Measurements from ENCODE around the gene FREM2. TPM values are rescaled to one million over a fixed set of nuclear protein-coding genes. Genes with fewer than 3 reads are reported as not detected.

The FREM2 gene
- total RNA-seq, 1 experiment from 2014 or later: not detected

DNA sequence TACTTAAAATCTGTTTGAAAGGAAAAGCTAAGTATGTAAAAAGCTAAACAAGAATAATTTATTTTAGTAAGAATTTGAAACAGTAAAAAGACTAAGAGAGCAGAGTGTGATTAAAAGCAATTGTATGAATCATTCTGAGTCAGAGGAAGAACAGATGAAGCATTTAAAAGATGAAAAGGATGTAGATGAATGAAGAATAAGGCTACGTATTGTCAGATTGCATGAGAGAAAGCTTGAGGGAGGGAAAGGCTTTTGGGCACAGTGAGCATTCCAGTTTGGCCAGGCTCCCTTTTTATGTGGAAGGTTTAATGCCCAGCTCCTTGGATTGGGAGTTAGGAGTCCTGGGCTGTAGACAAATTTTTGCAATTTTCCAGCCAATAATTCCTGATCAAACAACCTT, 117.7 kb downstream of the FREM2 start:
- peak; percentile 15 for DNase-seq (ENCODE audit: unreplicated experiment)

DNA sequence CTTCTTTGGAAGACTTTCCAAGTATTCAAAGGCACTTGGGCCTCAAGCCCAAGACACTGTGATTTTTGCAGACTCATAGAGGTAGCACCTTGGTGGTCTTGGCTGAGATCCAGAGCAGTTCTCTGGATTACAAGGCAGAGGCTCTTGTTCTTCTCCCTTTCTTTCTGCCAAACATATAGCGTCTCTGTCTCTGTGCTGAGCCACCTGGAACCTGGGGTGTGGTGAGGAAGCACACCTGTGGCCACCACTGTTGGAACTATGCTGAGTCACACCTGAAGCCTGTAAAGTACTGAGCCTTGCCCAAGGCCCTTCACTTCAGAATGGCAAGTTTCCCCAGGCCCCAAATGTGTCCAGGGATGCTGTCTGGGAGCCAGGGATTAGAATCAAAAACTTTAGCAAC, 127.5 kb downstream of the FREM2 start:
- ChIA-PET CTCF (interaction anchor here (1.2 kb wide), 1 partner anchor 9 kb away, joined by 4 read pairs; no protein-coding TSS in a partner anchor), POLR2A (no interaction called here)
- BruUV-seq (replicated peaks): no TSS peak
- peak; percentile 60 for DNase-seq (ENCODE audit: unreplicated experiment)
- Mint-ChIP-seq H3K4me1 (ENCODE audit: insufficient read depth, unreplicated experiment) (no peaks in the 10 kb centered on the region), H3K36me3 (ENCODE audit: insufficient read depth, unreplicated experiment) (no peaks in the 10 kb centered on the region), H3K27me3 (ENCODE audit: insufficient read depth, unreplicated experiment) (no peaks in the 10 kb centered on the region), H3K27ac (ENCODE audit: low read depth, unreplicated experiment) (no peak overlapping the region), H3K9me3 (ENCODE audit: unreplicated experiment) (peaks cover 18% of the 10 kb centered on the region), H3K4me3 (ENCODE audit: unreplicated experiment) (no peak overlapping the region)
- no peak for TF ChIP-seq CTCF (IDR thresholded peaks at IDR 0.05; ENCODE audit: unreplicated experiment)
- intact Hi-C loops (cut with micrococcal nuclease): no loop called here

More for the DNA sequence above, 117.7 kb downstream of the FREM2 start:
- no TSS peak for BruUV-seq (replicated peaks)
- no peak for TF ChIP-seq CTCF (IDR thresholded peaks at IDR 0.05; ENCODE audit: unreplicated experiment)
- H3K4me1 Mint-ChIP-seq (ENCODE audit: insufficient read depth, unreplicated experiment): peaks cover 5% of the 10 kb centered on the region
- H3K4me3 Mint-ChIP-seq (ENCODE audit: unreplicated experiment): no peak overlapping the region
- no peaks in the 10 kb centered on the region for H3K9me3 Mint-ChIP-seq (ENCODE audit: unreplicated experiment)
- no peaks in the 10 kb centered on the region for H3K36me3 Mint-ChIP-seq (ENCODE audit: insufficient read depth, unreplicated experiment)
- ChIA-PET POLR2A (interaction anchor here (0.6 kb wide), 1 partner anchor 44 kb away, joined by 3 read pairs; no protein-coding TSS in a partner anchor), CTCF (interaction anchor here (0.6 to 1.1 kb wide), 2 partner anchors 68 to 113 kb away, joined by 4 read pairs; no protein-coding TSS in a partner anchor)
- H3K27me3 Mint-ChIP-seq (ENCODE audit: insufficient read depth, unreplicated experiment): no peaks in the 10 kb centered on the region
- intact Hi-C loops (cut with micrococcal nuclease): no loop called here
- H3K27ac Mint-ChIP-seq (ENCODE audit: low read depth, unreplicated experiment): no peak overlapping the region

- intact Hi-C loops (cut with micrococcal nuclease): no loop called here
- Mint-ChIP-seq H3K36me3 (ENCODE audit: insufficient read depth, unreplicated experiment) (no peaks in the 10 kb centered on the region), H3K4me3 (ENCODE audit: unreplicated experiment) (no peak overlapping the region), H3K9me3 (ENCODE audit: unreplicated experiment) (no peaks in the 10 kb centered on the region), H3K4me1 (ENCODE audit: insufficient read depth, unreplicated experiment) (no peaks in the 10 kb centered on the region), H3K27ac (ENCODE audit: low read depth, unreplicated experiment) (no peak overlapping the region), H3K27me3 (ENCODE audit: insufficient read depth, unreplicated experiment) (no peaks in the 10 kb centered on the region)
- no peak for TF ChIP-seq CTCF (IDR thresholded peaks at IDR 0.05; ENCODE audit: unreplicated experiment)
- ChIA-PET POLR2A (no interaction called here), CTCF (no interaction called here)
- DNase-seq (ENCODE audit: unreplicated experiment): peak; percentile 7
- no TSS peak for BruUV-seq (replicated peaks)
These were observed 132.2 kb downstream of the FREM2 start for GRCh38 chr13:38819053-38819452.

- ChIA-PET CTCF (no interaction called here), POLR2A (no interaction called here)
- no TSS peak for BruUV-seq (replicated peaks)
- intact Hi-C loops (cut with micrococcal nuclease): no loop called here
- Mint-ChIP-seq H3K4me3 (ENCODE audit: unreplicated experiment) (no peak overlapping the region), H3K9me3 (ENCODE audit: unreplicated experiment) (no peaks in the 10 kb centered on the region), H3K27ac (ENCODE audit: low read depth, unreplicated experiment) (no peak overlapping the region), H3K36me3 (ENCODE audit: insufficient read depth, unreplicated experiment) (no peaks in the 10 kb centered on the region), H3K4me1 (ENCODE audit: insufficient read depth, unreplicated experiment) (no peaks in the 10 kb centered on the region), H3K27me3 (ENCODE audit: insufficient read depth, unreplicated experiment) (no peaks in the 10 kb centered on the region)
- no peak for TF ChIP-seq CTCF (IDR thresholded peaks at IDR 0.05; ENCODE audit: unreplicated experiment)
- no peak for DNase-seq (ENCODE audit: unreplicated experiment)
These were observed 132.7 kb downstream of the FREM2 start for GRCh38 chr13:38819596-38819995.

All from MCF 10A (cell line).